PC-3 (cell line): ENCODE data around the gene PDIA6.

Experiments
- EZH2phosphoT487 ChIP-seq: fragments of 300-600 bp; sonication (generic); IDR thresholded peaks from 2 replicates; pipeline ENCODE4 v1.6.1; 2018; ENCODE audit warnings: mild to moderate bottlenecking, antibody characterized with exemption, low read length, borderline replicate concordance
- TF ChIP-seq, protein P1 (sequence below): fragments of 300-600 bp; sonication (generic); conservative IDR thresholded peaks from 2 replicates; pipeline ENCODE4 v1.5.1; 2017; ENCODE audit warnings: antibody characterized with exemption, low read depth, mild to moderate bottlenecking, low read length

GRCh38 chr2:10793816-10794215 is 18.8 kb downstream of the PDIA6 start:
- TF ChIP-seq, protein P1, sequence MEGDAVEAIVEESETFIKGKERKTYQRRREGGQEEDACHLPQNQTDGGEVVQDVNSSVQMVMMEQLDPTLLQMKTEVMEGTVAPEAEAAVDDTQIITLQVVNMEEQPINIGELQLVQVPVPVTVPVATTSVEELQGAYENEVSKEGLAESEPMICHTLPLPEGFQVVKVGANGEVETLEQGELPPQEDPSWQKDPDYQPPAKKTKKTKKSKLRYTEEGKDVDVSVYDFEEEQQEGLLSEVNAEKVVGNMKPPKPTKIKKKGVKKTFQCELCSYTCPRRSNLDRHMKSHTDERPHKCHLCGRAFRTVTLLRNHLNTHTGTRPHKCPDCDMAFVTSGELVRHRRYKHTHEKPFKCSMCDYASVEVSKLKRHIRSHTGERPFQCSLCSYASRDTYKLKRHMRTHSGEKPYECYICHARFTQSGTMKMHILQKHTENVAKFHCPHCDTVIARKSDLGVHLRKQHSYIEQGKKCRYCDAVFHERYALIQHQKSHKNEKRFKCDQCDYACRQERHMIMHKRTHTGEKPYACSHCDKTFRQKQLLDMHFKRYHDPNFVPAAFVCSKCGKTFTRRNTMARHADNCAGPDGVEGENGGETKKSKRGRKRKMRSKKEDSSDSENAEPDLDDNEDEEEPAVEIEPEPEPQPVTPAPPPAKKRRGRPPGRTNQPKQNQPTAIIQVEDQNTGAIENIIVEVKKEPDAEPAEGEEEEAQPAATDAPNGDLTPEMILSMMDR: no peak
- no peak for TF ChIP-seq EZH2phosphoT487
